Parietal lobe (tissue), 1 donor: ENCODE data around the gene MAPK14. TPM values are rescaled to one million over a fixed set of nuclear protein-coding genes. Genes with fewer than 3 reads are reported as not detected.

Source experiments
- total RNA-seq: library from RNA; depleted of rRNA; stranded (reverse); fragments of >200 nt; gene quantifications from one replicate; pipeline ENCODE4 v1.2.3, GENCODE V29; 2014

Gene MAPK14
- total RNA-seq: 102 TPM

DNA sequence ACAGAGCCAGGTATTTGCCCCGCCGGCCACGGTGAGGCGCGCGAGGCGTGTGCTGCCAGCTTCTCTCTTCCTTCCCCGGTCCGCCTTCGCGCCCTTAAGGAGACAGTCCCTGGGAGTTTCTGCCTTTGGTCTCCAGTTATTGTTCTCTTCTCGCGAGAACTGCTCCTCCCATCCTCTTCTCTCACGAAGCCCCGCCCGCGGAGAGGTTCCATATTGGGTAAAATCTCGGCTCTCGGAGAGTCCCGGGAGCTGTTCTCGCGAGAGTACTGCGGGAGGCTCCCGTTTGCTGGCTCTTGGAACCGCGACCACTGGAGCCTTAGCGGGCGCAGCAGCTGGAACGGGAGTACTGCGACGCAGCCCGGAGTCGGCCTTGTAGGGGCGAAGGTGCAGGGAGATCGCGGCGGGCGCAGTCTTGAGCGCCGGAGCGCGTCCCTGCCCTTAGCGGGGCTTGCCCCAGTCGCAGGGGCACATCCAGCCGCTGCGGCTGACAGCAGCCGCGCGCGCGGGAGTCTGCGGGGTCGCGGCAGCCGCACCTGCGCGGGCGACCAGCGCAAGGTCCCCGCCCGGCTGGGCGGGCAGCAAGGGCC lies at the start of gene MAPK14:
MAPK14 (plus strand) TSS at position 308 of the 587 bp plus-strand sequence. CDS start 350 bp downstream, outside the sequence.

DNA sequence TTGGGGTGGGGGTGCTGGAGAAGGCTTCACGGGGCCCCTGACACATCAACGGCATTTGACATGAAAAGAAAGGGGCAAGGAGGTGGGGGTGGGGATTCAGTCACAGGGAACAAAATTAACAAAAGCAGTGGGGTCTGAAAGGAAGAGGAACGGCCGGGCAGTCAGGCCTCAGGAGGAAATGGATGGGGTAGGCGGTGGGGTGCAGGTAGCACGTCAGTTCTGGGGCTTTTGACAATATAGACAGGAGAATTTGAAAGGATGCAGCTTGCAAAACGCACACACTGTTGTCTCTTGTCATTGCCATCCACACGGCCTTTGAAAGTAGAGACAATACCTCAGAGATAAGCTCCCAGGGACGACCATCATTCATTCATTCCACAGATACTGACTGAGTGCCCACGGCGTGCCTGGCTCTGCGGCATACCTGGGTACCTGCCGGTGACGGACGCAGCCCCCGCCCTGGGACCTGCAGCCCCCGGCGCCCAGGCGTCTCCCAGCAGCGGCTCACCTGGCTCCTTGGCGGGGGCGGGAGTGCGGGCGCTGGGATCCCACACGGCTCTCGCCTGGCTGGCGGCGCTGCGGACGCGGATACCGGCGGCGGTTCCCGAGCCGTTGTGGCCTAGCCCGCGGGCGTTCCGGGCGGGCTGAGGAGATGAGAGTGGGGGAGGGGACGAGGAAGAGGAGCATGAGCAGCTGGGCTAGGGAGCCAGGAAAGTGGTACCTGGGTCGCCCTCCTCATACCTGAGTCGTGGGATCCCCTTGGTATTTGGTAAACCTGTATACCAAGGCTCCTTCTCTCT lies 3.4 kb upstream of the MAPK14 start, which contains the start of gene SLC26A8:
SLC26A8 (minus strand) TSS at position 646 of the 800 bp plus-strand sequence. CDS start 4,934 bp downstream, outside the sequence.

GRCh38 chr6:36129941-36130666 lies 102.5 kb downstream of the MAPK14 start, which contains the start of gene MAPK13:
MAPK13 (plus strand) TSS chr6:36130513; CDS start chr6:36130583, 70 bp downstream.

Other genes starting within 250 kb of the MAPK14 start
- gene CLPSL1, start 246.8 kb upstream of the MAPK14 start, total RNA-seq: not detected
- gene CLPS, start 230.5 kb upstream of the MAPK14 start, total RNA-seq: not detected
- 1.6 TPM for gene LHFPL5, start 222.5 kb upstream of the MAPK14 start, total RNA-seq
- 139 TPM for gene SRPK1, start 106.7 kb upstream of the MAPK14 start, total RNA-seq
- 3.8 TPM for gene SLC26A8, start 3.2 kb upstream of the MAPK14 start, total RNA-seq
- 3.4 TPM for gene MAPK13, start 102.7 kb downstream of the MAPK14 start, total RNA-seq
- gene BRPF3, start 168.9 kb downstream of the MAPK14 start, total RNA-seq: 48.8 TPM
- not detected for gene PNPLA1, start 242.3 kb downstream of the MAPK14 start, total RNA-seq